Endothelial cell (in vitro differentiated cells): ENCODE measurements around the gene STK32C. TPM values are rescaled to one million over a fixed set of nuclear protein-coding genes. Genes with fewer than 3 reads are reported as not detected.
A peak's percentile ranks its signal among the peaks of the same experiment; 100 is the strongest.

ENCODE experiments used
- DNase-seq: peaks from one replicate; pipeline ENCODE4 v3.0.0; 2021; ENCODE audit warnings: low spot score
- H3K27ac Mint-ChIP-seq: one replicate; pipeline ENCODE4 v1.8.0; 2021; ENCODE audit warnings: mixed read lengths, inconsistent platforms; ENCODE audit not compliant: unreplicated experiment
- H3K27me3 Mint-ChIP-seq: one replicate; pipeline ENCODE4 v1.8.0; 2021; ENCODE audit warnings: mild to moderate bottlenecking, moderate library complexity, mixed read lengths, inconsistent platforms; ENCODE audit not compliant: unreplicated experiment
- H3K36me3 Mint-ChIP-seq: one replicate; pipeline ENCODE4 v1.8.0; 2021; ENCODE audit warnings: mild to moderate bottlenecking, low read depth, mixed read lengths, inconsistent platforms; ENCODE audit not compliant: unreplicated experiment
- H3K4me1 Mint-ChIP-seq: one replicate; pipeline ENCODE4 v1.8.0; 2021; ENCODE audit warnings: mild to moderate bottlenecking, mixed read lengths, inconsistent platforms; ENCODE audit not compliant: unreplicated experiment
- H3K4me3 Mint-ChIP-seq: one replicate; pipeline ENCODE4 v1.8.0; 2021; ENCODE audit warnings: mild to moderate bottlenecking, mixed read lengths, inconsistent platforms; ENCODE audit not compliant: unreplicated experiment
- H3K9me3 Mint-ChIP-seq: one replicate; pipeline ENCODE4 v1.8.0; 2021; ENCODE audit warnings: mixed read lengths, inconsistent platforms; ENCODE audit not compliant: unreplicated experiment
- total RNA-seq: library from RNA; stranded (reverse); fragmentation: NEBNext Ultra II Directional; extraction: Animal tissue kit (Norgen Biotek cat#: 25700); gene quantifications from one replicate; pipeline ENCODE4 v1.2.1, GENCODE V29; 2021; ENCODE audit not compliant: unreplicated experiment
- TF ChIP-seq, protein P1 (sequence below): fragments of 200-600 bp; sonication (generic); IDR thresholded peaks from one replicate; pipeline ENCODE4 v1.5.0; 2021; ENCODE audit warnings: antibody characterized with exemption; ENCODE audit not compliant: unreplicated experiment

The STK32C gene
- total RNA-seq, 1 donor from 2014 or later, result 12.6 TPM

DNA sequence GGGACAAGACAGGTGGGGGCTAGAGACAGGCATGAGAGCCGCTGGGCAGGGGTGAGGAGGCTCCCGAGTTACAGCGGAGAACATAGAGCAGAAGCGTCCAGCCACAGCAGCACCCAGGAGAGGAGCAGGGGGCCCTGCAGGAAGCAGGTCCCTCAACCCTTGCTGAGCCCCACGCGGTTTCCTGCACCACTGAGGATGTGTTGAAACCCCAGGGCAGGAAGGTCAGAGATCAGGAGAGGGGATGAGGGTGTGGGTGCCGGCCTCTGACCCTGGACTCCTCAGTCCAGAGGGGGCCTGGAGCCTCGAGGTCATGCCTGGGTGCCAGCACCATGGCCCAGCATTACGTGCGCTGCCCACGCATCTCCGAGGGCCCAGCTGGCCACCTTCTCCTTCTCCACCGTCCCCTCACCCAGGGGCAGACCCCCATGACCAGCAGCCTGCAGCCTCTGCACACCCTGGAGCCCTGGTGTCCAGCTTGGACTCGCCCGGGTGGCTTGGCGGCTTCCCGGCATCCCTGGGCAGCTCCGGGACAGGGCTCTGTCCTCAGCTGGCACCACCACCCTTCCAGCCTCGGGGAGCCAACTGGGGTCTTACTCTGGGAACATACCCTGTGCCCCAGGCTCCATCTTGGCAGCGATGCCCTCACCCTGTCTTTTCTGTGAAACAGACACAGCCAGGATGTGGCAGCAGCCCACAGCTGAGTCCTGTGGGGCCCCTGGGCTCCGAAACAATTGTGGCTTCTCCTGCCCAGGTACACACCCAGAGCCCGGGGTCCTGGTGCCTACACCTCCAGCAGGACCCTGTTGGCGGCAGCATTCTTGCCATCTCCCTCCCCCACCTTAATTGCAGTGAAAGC, 52.0 kb downstream of the STK32C start:
- Mint-ChIP-seq H3K9me3 (no peaks in the 10 kb centered on the region), H3K4me3 (no peak overlapping the region), H3K4me1 (peaks cover 6% of the 10 kb centered on the region), H3K27me3 (peaks cover 15% of the 10 kb centered on the region), H3K27ac (peak overlapping the region; percentile 80), H3K36me3 (peaks cover 3% of the 10 kb centered on the region)
- TF ChIP-seq, protein P1, sequence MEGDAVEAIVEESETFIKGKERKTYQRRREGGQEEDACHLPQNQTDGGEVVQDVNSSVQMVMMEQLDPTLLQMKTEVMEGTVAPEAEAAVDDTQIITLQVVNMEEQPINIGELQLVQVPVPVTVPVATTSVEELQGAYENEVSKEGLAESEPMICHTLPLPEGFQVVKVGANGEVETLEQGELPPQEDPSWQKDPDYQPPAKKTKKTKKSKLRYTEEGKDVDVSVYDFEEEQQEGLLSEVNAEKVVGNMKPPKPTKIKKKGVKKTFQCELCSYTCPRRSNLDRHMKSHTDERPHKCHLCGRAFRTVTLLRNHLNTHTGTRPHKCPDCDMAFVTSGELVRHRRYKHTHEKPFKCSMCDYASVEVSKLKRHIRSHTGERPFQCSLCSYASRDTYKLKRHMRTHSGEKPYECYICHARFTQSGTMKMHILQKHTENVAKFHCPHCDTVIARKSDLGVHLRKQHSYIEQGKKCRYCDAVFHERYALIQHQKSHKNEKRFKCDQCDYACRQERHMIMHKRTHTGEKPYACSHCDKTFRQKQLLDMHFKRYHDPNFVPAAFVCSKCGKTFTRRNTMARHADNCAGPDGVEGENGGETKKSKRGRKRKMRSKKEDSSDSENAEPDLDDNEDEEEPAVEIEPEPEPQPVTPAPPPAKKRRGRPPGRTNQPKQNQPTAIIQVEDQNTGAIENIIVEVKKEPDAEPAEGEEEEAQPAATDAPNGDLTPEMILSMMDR, result no peak
- DNase-seq, result no peak

DNA sequence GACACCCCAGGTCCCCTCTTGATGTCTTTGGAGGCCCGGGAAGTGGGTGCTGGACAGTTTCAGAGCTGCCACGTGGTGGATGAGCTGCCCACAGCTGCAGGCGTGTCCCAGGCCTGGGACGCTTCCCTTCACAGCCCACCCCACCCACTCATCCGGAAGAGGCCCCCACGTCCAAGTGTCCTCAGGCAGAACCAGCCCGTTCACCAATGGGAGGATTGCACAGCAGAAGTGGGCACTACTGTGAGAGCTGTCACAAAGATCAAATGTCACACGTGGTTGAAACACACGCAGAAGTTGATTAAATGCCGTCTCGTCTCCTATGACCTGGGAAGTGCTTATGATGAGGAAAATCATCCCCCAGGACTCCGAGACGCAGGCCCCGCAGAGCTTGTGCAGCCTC, 52.9 kb downstream of the STK32C start:
- H3K9me3 Mint-ChIP-seq, result no peaks in the 10 kb centered on the region
- peaks cover 6% of the 10 kb centered on the region for H3K4me1 Mint-ChIP-seq
- H3K4me3 Mint-ChIP-seq, result no peak overlapping the region
- DNase-seq, result no peak
- no peak overlapping the region for H3K27ac Mint-ChIP-seq
- peaks cover 15% of the 10 kb centered on the region for H3K27me3 Mint-ChIP-seq
- TF ChIP-seq, protein P1, result no peak
- peaks cover 3% of the 10 kb centered on the region for H3K36me3 Mint-ChIP-seq

DNA sequence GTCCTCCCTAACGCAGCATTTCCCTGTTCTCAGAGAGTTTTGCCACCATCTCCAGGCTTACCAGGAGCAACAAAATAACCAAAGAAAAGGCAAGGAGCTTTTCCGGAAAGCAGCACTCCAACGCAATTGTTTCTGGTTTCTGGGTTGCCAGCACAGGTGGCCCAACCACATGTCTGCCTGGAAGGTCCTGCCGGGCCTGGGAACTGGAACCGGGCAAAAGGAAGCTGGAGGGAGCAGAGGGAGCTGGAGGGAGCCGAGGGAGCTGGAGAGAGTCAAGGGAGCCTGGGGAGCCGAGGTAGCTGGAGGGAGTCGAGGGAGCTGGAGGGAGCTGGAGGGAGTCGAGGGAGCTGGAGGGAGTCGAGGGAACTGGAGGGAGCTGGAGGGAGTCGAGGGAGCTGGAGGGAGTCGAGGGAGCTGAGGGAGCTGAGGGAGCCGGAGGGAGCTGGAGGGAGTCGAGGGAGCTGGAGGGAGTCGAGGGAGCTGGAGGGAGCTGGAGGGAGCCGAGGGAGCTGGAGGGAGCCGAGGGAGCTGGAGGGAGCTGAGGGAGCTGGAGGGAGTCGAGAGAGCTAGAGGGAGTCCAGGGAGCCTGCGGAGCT, 54.6 kb downstream of the STK32C start:
- H3K27ac Mint-ChIP-seq, result no peak overlapping the region

DNA sequence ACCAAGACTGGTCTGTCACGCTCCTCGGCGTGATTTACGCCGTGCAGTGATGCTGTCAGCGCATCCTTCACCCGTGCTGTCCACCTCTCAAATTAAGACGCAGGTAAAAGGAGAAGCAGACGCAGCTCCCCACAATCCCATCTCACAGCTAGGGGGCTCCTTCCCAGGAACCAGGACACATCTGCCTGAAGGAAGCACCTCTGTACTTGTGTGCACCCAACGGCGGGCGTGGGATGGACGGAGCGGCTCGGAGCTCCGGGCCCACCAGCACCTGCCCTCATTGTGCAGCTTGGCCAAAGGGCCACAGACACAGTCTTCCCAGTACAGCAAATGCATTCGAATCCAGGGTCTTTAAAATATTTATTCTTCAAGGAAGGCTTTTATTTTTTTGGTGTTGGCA, 55.3 kb downstream of the STK32C start:
- DNase-seq, result no peak
- no peak overlapping the region for H3K4me3 Mint-ChIP-seq
- H3K4me1 Mint-ChIP-seq, result peaks cover 6% of the 10 kb centered on the region
- TF ChIP-seq, protein P1, result no peak
- peaks cover 10% of the 10 kb centered on the region for H3K27me3 Mint-ChIP-seq
- no peaks in the 10 kb centered on the region for H3K9me3 Mint-ChIP-seq
- H3K27ac Mint-ChIP-seq, result no peak overlapping the region
- peaks cover 3% of the 10 kb centered on the region for H3K36me3 Mint-ChIP-seq

More for the DNA sequence above, 54.6 kb downstream of the STK32C start:
- peak overlapping the region; percentile 78 for H3K4me3 Mint-ChIP-seq
- H3K4me1 Mint-ChIP-seq, result peaks cover 6% of the 10 kb centered on the region
- no peak for DNase-seq
- no peaks in the 10 kb centered on the region for H3K9me3 Mint-ChIP-seq
- H3K36me3 Mint-ChIP-seq, result peaks cover 3% of the 10 kb centered on the region
- peaks cover 10% of the 10 kb centered on the region for H3K27me3 Mint-ChIP-seq
- TF ChIP-seq, protein P1, result no peak

DNA sequence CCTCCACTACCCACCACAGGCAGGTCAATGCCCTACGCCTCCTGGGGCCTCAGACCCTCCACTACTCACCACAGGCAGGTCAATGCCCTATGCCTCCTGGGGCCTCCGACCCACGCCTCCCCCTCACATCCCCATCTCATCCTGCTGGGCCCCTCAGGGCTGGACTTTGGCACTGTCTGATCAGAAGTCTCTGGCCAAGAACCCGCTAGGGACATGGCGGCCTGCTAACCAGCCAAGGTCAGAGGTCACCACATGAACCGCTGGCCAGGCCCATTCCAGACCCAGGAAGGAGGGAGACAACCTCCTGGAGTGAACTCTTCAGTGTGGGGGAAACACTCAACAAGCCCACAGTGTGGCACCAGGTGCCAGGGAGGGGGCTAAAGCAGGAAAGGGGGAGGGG, 55.8 kb downstream of the STK32C start:
- peaks cover 3% of the 10 kb centered on the region for H3K36me3 Mint-ChIP-seq
- TF ChIP-seq, protein P1, result no peak
- H3K4me1 Mint-ChIP-seq, result peaks cover 6% of the 10 kb centered on the region
- H3K27me3 Mint-ChIP-seq, result peaks cover 12% of the 10 kb centered on the region
- no peaks in the 10 kb centered on the region for H3K9me3 Mint-ChIP-seq
- no peak overlapping the region for H3K4me3 Mint-ChIP-seq
- no peak overlapping the region for H3K27ac Mint-ChIP-seq
- no peak for DNase-seq
